Caco-2 (cell line): Measurements from ENCODE around the gene FGD5. TPM values are rescaled to one million over a fixed set of nuclear protein-coding genes. Genes with fewer than 3 reads are reported as not detected.
A peak's percentile ranks its signal among the peaks of the same experiment; 100 is the strongest.

ENCODE experiments used
- BruUV-seq: library from RNA; stranded (reverse); fragments of 400-500 nt; replicated peaks from 2 replicates; lab custom pipeline; 2021; lab: Mats Ljungman, UMichigan
- CTCF ChIA-PET: fragments of 300-600 bp; sonication (Branson Sonifier 250); formaldehyde crosslinking; loops from one replicate; lab custom pipeline; 2022; ENCODE audit warnings: antibody characterized with exemption; lab: Charles Lee
- POLR2A ChIA-PET: fragments of 300-600 bp; sonication (Branson Sonifier 250); formaldehyde crosslinking; loops from one replicate; lab custom pipeline; 2022; ENCODE audit warnings: antibody characterized with exemption; lab: Charles Lee
- DNase-seq, 2 experiments: peaks; one replicate each; pipeline versions ENCODE4 v3.0.0 to v3.0.0-alpha.2; 2020 to 2022
- H3K27me3 ChIP-seq: replicated peaks from 2 replicates; pipeline ENCODE4 v1.6.0; 2011; ENCODE audit warnings: low read length; ENCODE audit not compliant: control insufficient read depth, insufficient read depth
- H3K36me3 ChIP-seq: 2 replicates; pipeline ENCODE4 v1.5.1; 2011; ENCODE audit warnings: low read length; ENCODE audit not compliant: control insufficient read depth, insufficient read depth
- H3K4me1 ChIP-seq: fragments of 250-450 bp; sonication (Bioruptor Pico); 2 replicates; pipeline ENCODE4 v1.5.1; 2020; ENCODE audit warnings: mild to moderate bottlenecking
- H3K4me3 ChIP-seq: 2 replicates; pipeline ENCODE4 v1.5.1; 2011; ENCODE audit warnings: low read depth, mild to moderate bottlenecking, control low read depth, low read length
- H3K9me3 ChIP-seq: fragments of 250-450 bp; sonication (Bioruptor Pico); 2 replicates; pipeline ENCODE4 v1.5.1; 2020; ENCODE audit warnings: mild to moderate bottlenecking, moderate library complexity
- H3K27ac Mint-ChIP-seq: one replicate; pipeline ENCODE4 v1.8.0; 2022; ENCODE audit warnings: mixed read lengths; ENCODE audit not compliant: unreplicated experiment
- H3K27me3 Mint-ChIP-seq: one replicate; pipeline ENCODE4 v1.8.0; 2022; ENCODE audit warnings: mixed read lengths; ENCODE audit not compliant: insufficient read depth, unreplicated experiment
- H3K36me3 Mint-ChIP-seq: one replicate; pipeline ENCODE4 v1.8.0; 2022; ENCODE audit warnings: mild to moderate bottlenecking, mixed read lengths; ENCODE audit not compliant: insufficient read depth, unreplicated experiment
- H3K4me1 Mint-ChIP-seq: one replicate; pipeline ENCODE4 v1.8.0; 2022; ENCODE audit warnings: low read depth, mixed read lengths; ENCODE audit not compliant: unreplicated experiment
- H3K4me3 Mint-ChIP-seq: one replicate; pipeline ENCODE4 v1.8.0; 2022; ENCODE audit warnings: mild to moderate bottlenecking, moderate library complexity, mixed read lengths; ENCODE audit not compliant: unreplicated experiment
- H3K9me3 Mint-ChIP-seq: one replicate; pipeline ENCODE4 v1.8.0; 2022; ENCODE audit warnings: mixed read lengths; ENCODE audit not compliant: unreplicated experiment
- CTCF ChIP-seq, 2 experiments: fragments of 200-600 bp in 1 of 2; IDR thresholded peaks; 1 replicate in 1 of 2; 2 replicates in 1 of 2; pipeline versions ENCODE4 v1.5.1 to v1.8.0; 2011 to 2022; ENCODE audit warnings: antibody characterized with exemption in 1 of 2, control low read depth in 1 of 2, inconsistent platforms in 1 of 2, low read depth in 1 of 2, low read length in 1 of 2, mild to moderate bottlenecking in 1 of 2, moderate library complexity in 1 of 2; ENCODE audit not compliant: insufficient read depth in 1 of 2, severe bottlenecking in 1 of 2, unreplicated experiment in 1 of 2
- intact Hi-C: fragments of 100-400 bp; cut with micrococcal nuclease; formaldehyde crosslinking; loops from one replicate; pipeline ENCODE4 v1.10.0; 2022; ENCODE audit not compliant: unreplicated experiment
- total RNA-seq: library from RNA; stranded (reverse); gene quantifications from 2 replicates; pipeline ENCODE4 v1.2.3, GENCODE V29; 2022

FGD5 gene
- total RNA-seq, 1 experiment from 2014 or later = 0.25 TPM

GRCh38 chr3:14791343-14791945 lies 27.3 kb upstream of the FGD5 start:
- intact Hi-C loops = loop anchor here (1.0 kb wide), 2 partner anchors 125 to 130 kb away; no protein-coding TSS in a partner anchor
- Histone ChIP-seq H3K9me3 (no peaks in the 10 kb centered on the region), H3K4me3 (no peak overlapping the region), H3K27me3 (no peaks in the 10 kb centered on the region), H3K4me1 (peaks cover 17% of the 10 kb centered on the region; the same call in 1 of the 2 replicates), H3K36me3 (no peaks in the 10 kb centered on the region)
- ChIA-PET CTCF (interaction anchor here (0.8 to 1.3 kb wide), 3 partner anchors 12 to 130 kb away, joined by 3 to 10 read pairs (median 4); no protein-coding TSS in a partner anchor), POLR2A (no interaction called here)
- peak; percentile 52 to 88 for TF ChIP-seq CTCF (IDR thresholded peaks at IDR 0.05; ENCODE audit: insufficient read depth in 1 of 2, low read depth in 1 of 2, low read length in 1 of 2, severe bottlenecking in 1 of 2, unreplicated experiment in 1 of 2)
- BruUV-seq = no TSS peak
- no peaks in the 10 kb centered on the region for H3K9me3 Mint-ChIP-seq
- peaks cover 2% of the 10 kb centered on the region for H3K27me3 Mint-ChIP-seq
- peak; percentile 69 to 80 for DNase-seq
- no peak overlapping the region for H3K27ac Mint-ChIP-seq
- H3K4me3 Mint-ChIP-seq = no peak overlapping the region
- peaks cover 8% of the 10 kb centered on the region for H3K4me1 Mint-ChIP-seq
- H3K36me3 Mint-ChIP-seq = no peaks in the 10 kb centered on the region

GRCh38 chr3:14792691-14793121 lies 26.1 kb upstream of the FGD5 start:
- POLR2A ChIA-PET = no interaction called here
- H3K4me3 Mint-ChIP-seq = no peak overlapping the region
- no peaks in the 10 kb centered on the region for H3K36me3 Mint-ChIP-seq
- H3K27me3 ChIP-seq = no peaks in the 10 kb centered on the region
- no peak for TF ChIP-seq CTCF (IDR thresholded peaks at IDR 0.05; ENCODE audit: insufficient read depth in 1 of 2, low read depth in 1 of 2, low read length in 1 of 2, severe bottlenecking in 1 of 2, unreplicated experiment in 1 of 2)
- H3K36me3 ChIP-seq = no peaks in the 10 kb centered on the region
- BruUV-seq = no TSS peak
- no peak overlapping the region for H3K27ac Mint-ChIP-seq
- intact Hi-C loops = no loop called here
- no peak for DNase-seq
- peaks cover 10% of the 10 kb centered on the region; the same call in 1 of the 2 replicates for H3K4me1 ChIP-seq
- no peaks in the 10 kb centered on the region for H3K9me3 ChIP-seq
- CTCF ChIA-PET = interaction anchor here (1.3 kb wide), 2 partner anchors 129 kb away, joined by 4 to 5 read pairs; no protein-coding TSS in a partner anchor
- peaks cover 4% of the 10 kb centered on the region for H3K4me1 Mint-ChIP-seq
- no peaks in the 10 kb centered on the region for H3K9me3 Mint-ChIP-seq
- H3K4me3 ChIP-seq = no peak overlapping the region
- peaks cover 2% of the 10 kb centered on the region for H3K27me3 Mint-ChIP-seq

GRCh38 chr3:14793126-14793857 lies 25.5 kb upstream of the FGD5 start:
- intact Hi-C loops = no loop called here
- Mint-ChIP-seq H3K27ac (no peak overlapping the region), H3K4me1 (no peaks in the 10 kb centered on the region), H3K4me3 (no peak overlapping the region), H3K27me3 (peaks cover 2% of the 10 kb centered on the region), H3K36me3 (no peaks in the 10 kb centered on the region), H3K9me3 (no peaks in the 10 kb centered on the region)
- ChIA-PET CTCF (interaction anchor here (0.7 to 1.3 kb wide), 3 partner anchors 68 to 128 kb away, joined by 3 to 5 read pairs (median 4); no protein-coding TSS in a partner anchor), POLR2A (no interaction called here)
- H3K4me1 ChIP-seq = peaks cover 4% of the 10 kb centered on the region; the same call in 1 of the 2 replicates
- no peak overlapping the region for H3K4me3 ChIP-seq
- no peaks in the 10 kb centered on the region for H3K27me3 ChIP-seq
- no peak for TF ChIP-seq CTCF (IDR thresholded peaks at IDR 0.05; ENCODE audit: insufficient read depth in 1 of 2, low read depth in 1 of 2, low read length in 1 of 2, severe bottlenecking in 1 of 2, unreplicated experiment in 1 of 2)
- no peaks in the 10 kb centered on the region for H3K9me3 ChIP-seq
- H3K36me3 ChIP-seq = no peaks in the 10 kb centered on the region
- no peak for DNase-seq
- no TSS peak for BruUV-seq
